HUES6 (cell line): ENCODE results near the gene CYP27A1.

Experiments
- H3K27ac ChIP-seq: 2 replicates; pipeline ENCODE4 v1.7.0; 2013; ENCODE audit warnings: low read depth, mild to moderate bottlenecking, low read length, inconsistent platforms
- H3K27me3 ChIP-seq: 2 replicates; pipeline ENCODE4 v1.6.1; 2013; ENCODE audit warnings: low read length; ENCODE audit not compliant: control insufficient read depth, insufficient read depth
- H3K36me3 ChIP-seq: 2 replicates; pipeline ENCODE4 v1.6.1; 2013; ENCODE audit warnings: low read length; ENCODE audit not compliant: control insufficient read depth, insufficient read depth
- H3K4me1 ChIP-seq: 2 replicates; pipeline ENCODE4 v1.6.1; 2013; ENCODE audit warnings: low read length; ENCODE audit not compliant: control insufficient read depth, insufficient read depth
- H3K4me3 ChIP-seq: 2 replicates; pipeline ENCODE4 v1.5.1; 2013; ENCODE audit warnings: low read depth, low read length
- H3K9ac ChIP-seq: one replicate; pipeline ENCODE4 v1.6.1; 2013; ENCODE audit warnings: mild to moderate bottlenecking, low read length
- H3K9me3 ChIP-seq: 2 replicates; pipeline ENCODE4 v1.6.1; 2013; ENCODE audit warnings: low read depth, low read length; ENCODE audit not compliant: control insufficient read depth, insufficient read depth

The CYP27A1 gene

DNA sequence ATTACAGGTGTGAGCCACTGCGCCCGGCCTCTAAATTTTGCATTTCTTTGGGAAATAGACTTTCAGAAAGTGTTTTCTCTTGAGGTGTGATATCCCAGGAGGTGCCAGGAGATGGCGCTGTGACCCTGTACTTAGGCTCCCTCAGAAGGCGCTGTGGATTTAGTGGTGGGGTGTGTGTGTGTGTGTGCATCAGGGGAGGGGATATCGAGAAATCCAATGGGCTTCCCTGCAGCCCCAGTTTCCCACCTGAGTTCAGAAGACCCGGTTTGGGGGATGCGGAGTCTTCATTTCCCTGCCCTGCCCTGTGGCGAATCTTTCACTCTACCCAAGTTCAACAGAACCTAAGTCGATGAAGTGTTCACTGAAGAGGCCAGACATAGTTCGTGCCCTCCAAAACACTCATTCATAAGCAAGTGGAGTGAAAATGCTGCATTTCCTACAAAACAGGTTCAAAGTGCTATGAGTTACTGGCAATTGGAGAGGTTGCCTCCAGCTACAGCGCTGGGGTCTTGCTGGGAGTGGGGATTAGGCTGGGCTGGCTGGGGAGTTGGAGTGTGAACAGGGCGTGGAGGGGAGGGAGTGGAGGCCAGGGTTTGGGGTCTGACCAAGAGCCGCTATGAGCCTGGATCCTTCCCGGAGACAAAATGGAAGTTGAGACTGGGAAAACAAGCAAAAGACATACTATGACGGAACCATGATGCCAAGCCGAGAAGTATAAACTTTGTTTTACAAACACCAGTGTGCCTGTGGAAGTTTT, 71.1 kb downstream of the CYP27A1 start:
- H3K9ac ChIP-seq, result no peak overlapping the region
- H3K36me3 ChIP-seq, result no peaks in the 10 kb centered on the region
- H3K27ac ChIP-seq, result no peak overlapping the region
- H3K27me3 ChIP-seq, result peaks cover 58% of the 10 kb centered on the region
- no peaks in the 10 kb centered on the region for H3K9me3 ChIP-seq
- peaks cover 43% of the 10 kb centered on the region for H3K4me1 ChIP-seq
- peak overlapping the region; percentile 9; the same call in 1 of the 2 replicates for H3K4me3 ChIP-seq

GRCh38 chr2:218853766-218854165, 71.8 kb downstream of the CYP27A1 start:
- H3K27ac ChIP-seq, result no peak overlapping the region
- H3K4me3 ChIP-seq, result no peak overlapping the region
- peaks cover 64% of the 10 kb centered on the region for H3K27me3 ChIP-seq
- H3K4me1 ChIP-seq, result peaks cover 44% of the 10 kb centered on the region
- H3K9ac ChIP-seq, result no peak overlapping the region
- no peaks in the 10 kb centered on the region for H3K9me3 ChIP-seq
- H3K36me3 ChIP-seq, result no peaks in the 10 kb centered on the region

- Histone ChIP-seq H3K9me3 (no peaks in the 10 kb centered on the region), H3K4me1 (peaks cover 49% of the 10 kb centered on the region), H3K4me3 (no peak overlapping the region), H3K27me3 (peaks cover 75% of the 10 kb centered on the region), H3K9ac (no peak overlapping the region), H3K36me3 (no peaks in the 10 kb centered on the region), H3K27ac (no peak overlapping the region)
Measured at GRCh38 chr2:218854860-218855259, 72.9 kb downstream of the CYP27A1 start.

DNA sequence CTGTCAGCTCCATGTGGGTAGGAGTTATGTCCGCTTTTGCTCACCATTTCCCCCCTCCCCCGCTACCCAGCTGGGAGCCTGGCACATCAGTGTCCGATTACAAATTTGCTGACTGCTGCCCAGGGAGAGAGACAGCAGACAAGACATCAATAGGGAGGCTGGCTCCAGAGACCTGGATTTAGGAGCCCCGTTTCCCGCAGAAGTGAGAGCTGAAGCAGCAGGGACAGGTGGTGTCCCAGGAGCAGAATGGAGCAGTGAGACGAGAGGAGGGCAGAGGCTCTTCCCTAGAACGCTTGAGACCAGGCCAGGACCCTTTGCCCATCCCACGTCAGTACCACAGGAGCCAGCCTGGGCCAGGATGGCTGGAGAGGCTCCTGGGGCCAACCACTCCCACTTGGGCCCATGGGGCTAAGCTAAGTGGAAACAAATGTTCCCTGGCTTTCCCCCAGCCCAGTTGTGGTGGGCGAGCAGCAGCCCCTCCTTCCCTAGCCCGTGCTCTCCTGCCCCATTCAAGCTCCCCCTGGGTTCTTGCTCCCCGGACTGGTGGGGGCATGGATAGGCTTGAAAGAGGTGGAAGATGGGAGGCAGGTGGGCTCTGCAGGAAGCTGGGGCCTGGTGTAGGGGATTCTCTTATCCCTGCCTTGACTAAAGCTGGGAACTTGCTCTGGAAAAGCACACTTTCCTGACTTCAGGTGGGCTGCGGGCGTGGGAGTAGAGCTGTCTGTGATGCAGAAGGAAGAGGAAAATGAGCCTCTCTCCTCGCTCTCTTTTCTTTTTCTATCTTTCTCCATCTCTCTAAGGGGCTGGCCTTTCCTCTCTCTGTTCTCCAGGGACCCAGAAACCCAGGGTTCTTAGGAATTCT, 73.6 kb downstream of the CYP27A1 start:
- H3K9ac ChIP-seq, result no peak overlapping the region
- no peaks in the 10 kb centered on the region for H3K9me3 ChIP-seq
- H3K27ac ChIP-seq, result no peak overlapping the region
- H3K27me3 ChIP-seq, result peaks cover 80% of the 10 kb centered on the region
- H3K36me3 ChIP-seq, result no peaks in the 10 kb centered on the region
- H3K4me3 ChIP-seq, result no peak overlapping the region
- H3K4me1 ChIP-seq, result peaks cover 56% of the 10 kb centered on the region

- Histone ChIP-seq H3K4me1 (peaks cover 59% of the 10 kb centered on the region), H3K9ac (no peak overlapping the region), H3K4me3 (no peak overlapping the region; the same call in 1 of the 2 replicates), H3K9me3 (no peaks in the 10 kb centered on the region), H3K27ac (no peak overlapping the region), H3K27me3 (peaks cover 85% of the 10 kb centered on the region), H3K36me3 (no peaks in the 10 kb centered on the region)
Measured at GRCh38 chr2:218856167-218856895, 74.4 kb downstream of the CYP27A1 start.

- no peaks in the 10 kb centered on the region for H3K9me3 ChIP-seq
- H3K4me1 ChIP-seq, result peaks cover 59% of the 10 kb centered on the region
- H3K27me3 ChIP-seq, result peaks cover 90% of the 10 kb centered on the region
- H3K4me3 ChIP-seq, result no peak overlapping the region
- no peak overlapping the region for H3K9ac ChIP-seq
- H3K27ac ChIP-seq, result no peak overlapping the region
- H3K36me3 ChIP-seq, result no peaks in the 10 kb centered on the region
Measured at GRCh38 chr2:218856896-218857243, 74.9 kb downstream of the CYP27A1 start.

DNA sequence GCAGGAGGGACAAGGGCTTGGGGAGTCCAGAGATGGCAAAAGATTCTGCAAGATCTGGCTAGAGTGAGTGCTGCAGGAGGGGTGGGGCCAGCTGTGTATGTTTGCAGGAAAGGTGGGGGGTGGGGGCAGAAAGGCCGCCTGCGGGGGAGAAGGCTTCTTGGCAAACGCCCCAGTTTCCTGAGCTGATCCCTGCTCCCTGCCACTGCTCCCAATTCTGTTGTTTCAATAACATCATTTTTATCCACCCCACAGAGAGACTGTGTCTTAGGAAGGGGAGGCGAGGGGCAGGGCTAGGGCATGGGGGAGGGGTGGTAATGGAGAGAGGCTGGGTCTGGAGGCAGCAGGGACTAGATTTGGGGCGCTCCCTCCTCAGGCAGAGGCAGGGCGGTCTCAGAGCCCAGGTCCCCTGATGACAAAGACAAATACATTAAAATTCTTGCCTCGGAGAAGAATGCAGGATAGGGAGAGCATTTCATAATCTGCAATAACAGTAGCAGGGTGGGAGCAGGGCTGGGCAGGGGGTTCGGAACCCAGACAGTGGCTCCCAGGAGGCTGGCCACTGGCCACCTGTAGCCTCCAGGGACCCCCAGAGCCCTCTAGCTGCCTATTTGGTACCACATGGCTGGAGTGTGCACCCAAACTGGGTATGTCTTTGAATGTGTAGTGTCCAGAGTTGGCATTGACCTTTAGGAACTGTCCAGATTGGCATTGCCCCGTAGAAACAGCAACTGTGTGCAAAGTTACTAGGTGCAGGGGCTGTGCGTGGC, 75.6 kb downstream of the CYP27A1 start:
- Histone ChIP-seq H3K4me1 (peaks cover 59% of the 10 kb centered on the region), H3K9ac (no peak overlapping the region), H3K36me3 (no peaks in the 10 kb centered on the region), H3K4me3 (no peak overlapping the region), H3K27ac (no peak overlapping the region), H3K27me3 (peaks cover 96% of the 10 kb centered on the region), H3K9me3 (no peaks in the 10 kb centered on the region)

DNA sequence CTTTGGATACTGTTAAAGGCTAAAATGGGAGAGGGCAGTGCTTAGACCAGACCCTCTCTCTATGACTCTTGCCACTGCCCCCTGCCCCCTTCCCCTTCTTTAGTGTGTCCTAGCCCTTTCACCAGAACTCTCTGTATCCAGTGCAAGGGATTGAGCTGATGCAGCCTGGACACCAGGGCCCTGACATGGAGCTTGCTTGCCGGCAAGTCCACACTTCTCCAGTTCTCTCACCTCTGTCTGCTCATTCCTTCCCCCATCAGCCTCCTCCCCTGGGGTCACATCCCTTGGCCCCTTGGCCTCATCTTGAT, 76.1 kb downstream of the CYP27A1 start:
- no peaks in the 10 kb centered on the region for H3K36me3 ChIP-seq
- H3K9ac ChIP-seq, result no peak overlapping the region
- H3K27ac ChIP-seq, result no peak overlapping the region
- no peak overlapping the region for H3K4me3 ChIP-seq
- H3K27me3 ChIP-seq, result peaks cover 99% of the 10 kb centered on the region
- H3K4me1 ChIP-seq, result peaks cover 57% of the 10 kb centered on the region
- no peaks in the 10 kb centered on the region for H3K9me3 ChIP-seq

DNA sequence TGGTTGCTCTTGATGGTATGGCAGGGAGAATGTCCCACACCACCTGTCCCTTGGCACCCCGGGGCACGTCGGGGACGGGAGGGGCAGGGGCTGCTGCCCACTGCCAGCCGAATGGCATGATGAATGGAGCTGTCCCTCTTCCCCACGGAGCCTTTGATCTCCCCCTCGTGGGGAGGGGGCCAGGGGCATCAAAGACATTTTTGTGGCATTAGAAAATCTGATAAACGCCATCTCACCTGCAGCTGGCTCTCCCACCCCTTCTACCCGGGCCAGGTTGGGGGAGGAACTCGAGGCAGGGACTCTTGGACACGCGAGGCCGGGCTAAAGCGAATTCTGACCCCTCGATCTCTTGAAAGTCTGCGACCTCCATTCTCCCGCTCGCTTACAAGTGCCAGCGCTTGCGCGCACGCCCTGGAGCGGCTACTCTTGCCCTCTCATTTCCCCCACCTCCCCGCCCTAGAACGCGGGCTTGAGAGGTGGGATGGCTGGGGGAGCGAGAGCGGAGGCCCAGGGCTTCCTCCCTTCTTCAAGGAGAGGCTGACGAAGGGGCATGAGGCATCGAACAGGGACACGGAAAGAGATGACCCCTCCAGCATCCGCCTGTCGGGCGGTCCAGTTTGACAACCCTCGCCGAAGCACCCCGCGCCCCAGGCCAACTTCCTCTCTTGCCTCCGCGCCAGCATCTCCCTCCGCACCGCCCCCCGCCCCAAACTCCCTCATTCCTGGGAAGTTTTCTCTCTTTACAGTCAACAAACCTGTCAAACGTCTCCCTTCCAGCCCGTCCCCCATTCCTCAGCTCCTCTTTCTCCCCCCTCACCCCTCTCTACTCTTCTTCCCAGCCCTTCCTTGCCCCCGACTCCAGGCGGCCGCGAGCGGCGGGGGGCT, 77.0 kb downstream of the CYP27A1 start:
- H3K27ac ChIP-seq, result no peak overlapping the region
- no peak overlapping the region for H3K9ac ChIP-seq
- peaks cover 50% of the 10 kb centered on the region for H3K4me1 ChIP-seq
- no peaks in the 10 kb centered on the region for H3K9me3 ChIP-seq
- H3K36me3 ChIP-seq, result no peaks in the 10 kb centered on the region
- H3K27me3 ChIP-seq, result peaks cover 99% of the 10 kb centered on the region
- H3K4me3 ChIP-seq, result peak overlapping the region; percentile 53

DNA sequence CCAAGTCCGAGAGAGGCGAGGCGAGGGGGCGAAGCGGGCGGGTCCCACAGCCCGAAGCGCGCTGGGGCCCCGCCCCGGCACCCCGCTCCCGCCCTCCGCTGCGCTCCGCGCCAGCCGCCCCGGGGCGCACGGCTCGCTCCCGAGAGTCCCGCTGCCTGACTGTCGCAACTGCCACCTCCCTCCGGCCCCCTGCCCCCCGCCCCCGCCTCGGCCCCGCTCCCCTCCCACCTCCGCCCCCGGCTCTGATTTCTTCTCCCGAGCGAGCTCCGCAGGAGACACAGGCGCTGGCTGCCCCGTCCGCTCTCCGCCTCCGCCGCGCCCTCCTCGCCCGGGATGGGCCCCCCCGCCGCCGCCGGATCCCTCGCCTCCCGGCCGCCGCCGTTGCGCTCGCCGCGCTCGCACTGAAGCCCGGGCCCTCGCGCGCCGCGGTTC, 77.6 kb downstream of the CYP27A1 start, which contains the start of gene WNT6:
TSS of gene WNT6 (plus strand) at position 250 of the 432 bp plus-strand sequence. CDS start 233 bp downstream, outside the sequence.
- Histone ChIP-seq H3K27ac (no peak within 1 kb of the TSS), H3K27me3 (peaks cover 98% of the 10 kb centered on the region), H3K4me1 (peaks cover 46% of the 10 kb centered on the region), H3K4me3 (peak within 1 kb of the TSS; percentile 53), H3K36me3 (no peaks in the 10 kb centered on the region), H3K9ac (no peak within 1 kb of the TSS), H3K9me3 (no peaks in the 10 kb centered on the region)
